Measurements from ENCODE around the gene CLCN7.
"Not testable (repeated sequence)": the region's sequence is repeated elsewhere in the genome, so short reads cannot be mapped to it uniquely, and the experiment has no call there.

CLCN7 gene

GRCh38 chr16:1487395-1488053 is 12.7 kb upstream of the CLCN7 start:
- no peak for DNase-seq (ENCODE audit: low read depth)

DNA sequence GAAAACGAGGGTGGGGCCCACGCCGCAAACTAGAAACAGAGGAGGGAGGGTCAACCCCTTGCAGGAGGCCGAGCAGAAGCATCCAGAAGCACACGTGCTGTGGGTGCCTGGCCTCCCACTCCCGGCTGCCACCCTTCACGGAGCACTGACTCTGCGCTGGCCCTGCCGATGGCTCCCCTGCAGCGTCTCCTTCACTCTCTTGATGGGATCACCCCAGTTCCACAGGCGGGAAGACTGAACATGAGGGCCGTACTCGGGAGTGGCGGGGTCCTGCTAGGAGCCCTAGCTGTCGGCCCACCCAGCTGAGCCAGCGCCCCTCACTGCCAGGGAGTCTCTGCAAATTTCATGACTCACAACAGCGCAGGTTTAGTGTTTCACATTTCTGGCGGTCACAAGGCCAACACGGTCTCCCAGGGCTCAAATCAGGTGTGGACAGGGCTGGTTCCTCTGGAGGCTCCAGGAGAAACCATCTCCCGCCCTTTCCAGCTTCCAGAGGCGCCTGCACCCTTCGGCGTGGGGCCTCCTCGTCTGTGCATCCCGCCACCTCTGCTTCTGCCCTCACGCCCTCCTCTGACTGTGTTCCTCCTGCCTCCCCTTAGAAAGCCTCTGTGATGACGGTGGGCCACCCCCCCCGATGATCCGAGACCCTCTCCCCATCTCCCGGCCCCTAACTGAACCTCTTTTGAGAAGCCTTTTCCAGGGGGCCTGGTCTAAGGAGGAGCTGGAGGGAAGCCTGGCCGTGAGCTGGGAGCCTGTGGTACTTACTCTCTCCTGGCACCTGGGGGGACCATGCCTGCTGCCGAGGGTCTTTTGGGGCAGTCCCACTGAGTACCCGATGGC is 11.9 kb upstream of the CLCN7 start:
- no peak for DNase-seq (ENCODE audit: low read depth)

DNA sequence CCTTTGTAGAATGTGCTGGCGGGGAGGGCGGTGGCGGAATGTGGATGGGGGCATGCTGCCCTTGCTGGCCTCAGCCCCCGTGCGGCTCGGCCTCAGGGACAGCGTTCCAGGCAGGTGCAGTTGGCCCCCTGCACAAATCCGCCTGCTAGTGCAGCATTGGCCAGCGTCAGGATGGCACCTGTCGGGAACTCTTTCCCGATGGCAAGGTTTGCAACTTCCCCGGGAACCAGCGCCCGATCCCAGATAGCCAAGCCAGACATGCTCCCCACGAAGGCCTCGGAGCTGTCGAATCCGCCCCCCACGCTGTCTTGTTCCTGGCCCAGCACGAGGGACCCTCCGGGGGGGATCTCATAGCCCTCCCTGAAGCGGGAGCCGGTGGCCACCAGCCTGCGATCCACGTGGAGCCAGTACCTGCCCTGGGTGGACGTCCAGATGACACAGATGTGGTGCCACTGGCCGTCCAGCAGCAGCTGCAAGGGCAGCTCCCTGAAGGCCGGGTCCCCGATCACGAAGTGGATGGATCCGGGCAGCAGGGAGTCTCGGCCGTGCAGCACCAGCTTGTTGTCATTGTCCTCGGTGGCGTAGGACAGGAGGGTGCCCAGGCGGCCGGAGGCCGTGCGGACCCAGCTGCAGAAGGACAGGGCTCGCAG is 11.1 kb upstream of the CLCN7 start:
- no peak for DNase-seq (ENCODE audit: low read depth)

GRCh38 chr16:1481906-1482835 is 7.3 kb upstream of the CLCN7 start:
- no peak for DNase-seq (ENCODE audit: low read depth)

DNA sequence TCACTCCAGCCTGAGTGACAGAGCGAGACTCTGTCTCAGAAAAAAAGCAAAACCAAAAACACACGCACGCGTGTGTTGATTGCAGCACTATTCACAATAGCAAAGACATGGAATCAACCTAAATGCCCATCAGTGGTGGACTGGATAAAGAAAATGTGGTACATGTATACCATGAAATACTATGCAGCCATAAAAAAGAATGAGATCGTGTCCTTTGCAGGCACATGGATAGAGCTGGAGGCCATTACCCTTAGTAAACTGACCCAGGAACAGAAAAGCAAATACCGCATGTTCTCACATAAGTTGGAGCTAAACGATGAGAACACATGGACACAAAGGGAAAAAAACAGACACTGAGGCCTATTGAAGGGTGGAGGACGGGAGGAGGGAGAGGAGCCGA is 4.1 kb upstream of the CLCN7 start:
- DNase-seq (ENCODE audit: low read depth), result not testable (repeated sequence)

- DNase-seq (ENCODE audit: low read depth), result no peak
Measured at GRCh38 chr16:1477033-1477432, 2.2 kb upstream of the CLCN7 start.

DNA sequence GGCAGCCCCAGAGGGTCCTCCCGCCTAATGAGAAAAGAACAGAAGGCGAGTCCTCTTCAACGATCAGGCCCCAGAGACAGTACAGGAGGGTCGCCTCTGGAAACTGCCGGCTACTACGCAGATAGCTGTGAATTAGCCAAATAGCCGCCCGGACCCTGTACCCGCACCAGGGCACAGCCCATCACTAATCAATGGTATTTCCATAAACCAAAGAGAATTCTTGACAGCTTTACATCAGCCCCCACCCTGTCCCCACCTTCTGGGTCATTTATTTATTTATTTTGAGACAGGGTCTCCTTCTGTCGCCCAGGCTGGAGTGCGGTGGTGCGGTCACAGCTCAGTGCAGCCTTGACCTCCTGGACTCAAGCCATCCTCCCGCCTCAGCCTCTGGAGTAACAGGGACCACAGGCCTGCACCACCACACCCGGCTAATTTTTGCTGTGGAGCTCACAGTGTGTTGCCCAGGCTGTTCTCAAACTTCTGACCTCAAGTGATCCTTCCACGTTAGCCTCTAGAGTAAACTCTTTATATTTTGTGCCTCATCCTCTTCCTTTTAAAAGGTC is 805 bp upstream of the CLCN7 start:
- no peak for DNase-seq (ENCODE audit: low read depth)

GRCh38 chr16:1474082-1474795 is 589 bp downstream of the CLCN7 start:
- no peak for DNase-seq (ENCODE audit: low read depth)

GRCh38 chr16:1472974-1473373 is 1.9 kb downstream of the CLCN7 start:
- no peak for DNase-seq (ENCODE audit: low read depth)

DNA sequence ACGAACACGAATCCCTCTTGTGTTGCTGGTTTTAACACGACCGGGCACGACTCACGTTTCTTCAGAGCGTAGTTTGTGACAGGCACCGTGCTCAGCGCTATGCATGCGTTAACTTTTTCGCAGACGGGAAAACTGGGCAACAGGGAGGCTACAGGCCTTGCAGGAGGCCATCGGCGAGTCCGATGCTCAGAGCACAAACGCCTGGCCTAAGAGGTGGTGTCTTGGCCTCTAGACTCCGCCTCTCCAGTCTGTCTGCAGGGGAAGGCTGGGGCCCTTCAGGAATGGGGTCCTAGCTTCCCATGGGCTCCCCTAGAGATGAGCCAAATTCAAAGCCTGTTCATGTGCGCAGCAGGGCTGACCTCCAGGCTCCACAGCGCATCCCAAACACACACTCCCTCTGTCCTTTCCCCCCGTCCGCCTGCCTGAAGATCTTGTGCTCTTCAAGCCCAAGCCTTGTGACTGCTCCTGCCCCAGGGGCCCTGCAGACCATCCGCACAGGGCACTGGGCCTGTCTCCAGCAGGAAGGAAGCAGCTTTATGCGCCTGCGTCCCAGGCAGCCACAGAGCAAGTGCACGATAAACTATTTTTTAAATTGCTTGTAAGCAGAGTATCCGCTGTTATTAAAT is 3.1 kb downstream of the CLCN7 start:
- DNase-seq (ENCODE audit: low read depth), result no peak

- DNase-seq (ENCODE audit: low read depth), result no peak
Measured at GRCh38 chr16:1470481-1471251, 4.2 kb downstream of the CLCN7 start.

GRCh38 chr16:1469693-1470201 is 5.1 kb downstream of the CLCN7 start:
- no peak for DNase-seq (ENCODE audit: low read depth)

GRCh38 chr16:1469141-1469540 is 5.7 kb downstream of the CLCN7 start:
- not testable (repeated sequence) for DNase-seq (ENCODE audit: low read depth)

- DNase-seq (ENCODE audit: low read depth), result no peak
Measured at GRCh38 chr16:1468426-1468810, 6.4 kb downstream of the CLCN7 start.

GRCh38 chr16:1466968-1467521 is 7.8 kb downstream of the CLCN7 start:
- no peak for DNase-seq (ENCODE audit: low read depth)

DNA sequence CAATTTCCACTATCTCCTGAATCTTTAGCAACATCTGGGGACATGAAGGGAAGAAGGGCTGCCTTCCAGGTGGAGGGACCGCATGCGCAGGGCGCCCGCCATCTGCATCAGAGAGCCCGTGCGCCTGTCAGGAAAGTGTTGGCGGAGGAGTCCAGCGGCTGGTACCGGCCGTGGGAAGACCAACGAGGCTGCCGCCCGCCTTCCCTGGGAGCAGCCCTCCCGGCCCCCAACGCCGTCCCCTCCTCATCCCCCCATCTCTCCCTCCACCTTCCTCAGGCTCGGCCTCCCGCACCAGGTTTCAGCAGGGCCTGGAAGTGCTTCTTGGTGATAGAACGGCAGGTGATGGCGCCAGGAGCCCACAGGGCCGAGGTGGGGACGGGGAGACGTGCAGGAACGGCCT is 8.8 kb downstream of the CLCN7 start:
- no peak for DNase-seq (ENCODE audit: low read depth)

GRCh38 chr16:1465567-1465915 is 9.3 kb downstream of the CLCN7 start:
- DNase-seq (ENCODE audit: low read depth), result no peak

- no peak for DNase-seq (ENCODE audit: low read depth)
Measured at GRCh38 chr16:1464894-1465566, 9.8 kb downstream of the CLCN7 start.
